Gastroesophageal sphincter (tissue), 3 donors: Measurements from ENCODE around the gene JAM3.

Source experiments
- EP300 ChIP-seq: sonication (generic); formaldehyde crosslinking; IDR thresholded peaks from one replicate; pipeline ENCODE4 v1.6.1; 2017; ENCODE audit warnings: antibody characterized with exemption, mild to moderate bottlenecking
- POLR2A ChIP-seq, 2 donors: fragments of 450-650 bp; IDR thresholded peaks; one replicate each; pipeline ENCODE4 v1.6.1; 2017; ENCODE audit warnings: antibody characterized with exemption in 2 of 2, mild to moderate bottlenecking in 2 of 2, moderate library complexity in 1 of 2
- POLR2AphosphoS5 ChIP-seq: sonication (generic); formaldehyde crosslinking; IDR thresholded peaks from one replicate; pipeline ENCODE4 v1.6.1; 2017; ENCODE audit warnings: antibody characterized with exemption
- TF ChIP-seq, protein P1 (sequence below), 4 experiments: fragments of 200-600 bp in 2 of 4; fragments of 450-650 bp in 2 of 4; sonication (generic) in 1 of 4; IDR thresholded peaks; one replicate each; pipeline ENCODE4 v1.5.1; 2017 to 2019; ENCODE audit warnings: antibody characterized with exemption in 4 of 4, mild to moderate bottlenecking in 2 of 4, moderate library complexity in 2 of 4

DNA sequence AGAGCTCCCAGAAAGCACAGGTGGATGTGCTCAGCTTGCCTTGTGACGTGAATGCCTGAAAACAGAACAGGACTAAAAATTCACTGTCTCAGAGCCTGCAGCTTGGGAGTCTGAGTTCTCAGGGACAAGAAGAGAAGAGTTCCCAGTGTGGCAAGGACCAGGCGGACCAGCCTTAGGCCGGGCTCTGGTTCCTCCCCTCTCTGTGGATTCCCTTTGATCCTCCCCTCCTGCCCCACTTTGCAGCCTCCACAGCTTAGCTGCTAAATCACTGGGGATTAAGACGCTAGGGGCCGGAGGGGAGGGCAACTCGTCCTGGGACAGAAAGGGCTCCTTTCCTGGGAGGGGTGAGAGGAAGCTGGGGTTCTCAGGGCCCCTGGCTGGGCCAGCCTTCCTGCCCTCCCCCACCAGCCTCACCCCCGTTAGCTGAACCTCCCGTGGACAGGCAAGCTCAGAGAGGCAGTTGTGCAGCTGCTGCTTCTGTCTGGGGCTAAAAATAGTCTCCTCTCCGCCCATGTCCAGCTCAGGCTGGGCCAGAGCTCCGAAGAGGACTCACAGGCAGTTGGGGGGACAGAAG, 29.9 kb upstream of the JAM3 start:
- TF ChIP-seq, protein P1, sequence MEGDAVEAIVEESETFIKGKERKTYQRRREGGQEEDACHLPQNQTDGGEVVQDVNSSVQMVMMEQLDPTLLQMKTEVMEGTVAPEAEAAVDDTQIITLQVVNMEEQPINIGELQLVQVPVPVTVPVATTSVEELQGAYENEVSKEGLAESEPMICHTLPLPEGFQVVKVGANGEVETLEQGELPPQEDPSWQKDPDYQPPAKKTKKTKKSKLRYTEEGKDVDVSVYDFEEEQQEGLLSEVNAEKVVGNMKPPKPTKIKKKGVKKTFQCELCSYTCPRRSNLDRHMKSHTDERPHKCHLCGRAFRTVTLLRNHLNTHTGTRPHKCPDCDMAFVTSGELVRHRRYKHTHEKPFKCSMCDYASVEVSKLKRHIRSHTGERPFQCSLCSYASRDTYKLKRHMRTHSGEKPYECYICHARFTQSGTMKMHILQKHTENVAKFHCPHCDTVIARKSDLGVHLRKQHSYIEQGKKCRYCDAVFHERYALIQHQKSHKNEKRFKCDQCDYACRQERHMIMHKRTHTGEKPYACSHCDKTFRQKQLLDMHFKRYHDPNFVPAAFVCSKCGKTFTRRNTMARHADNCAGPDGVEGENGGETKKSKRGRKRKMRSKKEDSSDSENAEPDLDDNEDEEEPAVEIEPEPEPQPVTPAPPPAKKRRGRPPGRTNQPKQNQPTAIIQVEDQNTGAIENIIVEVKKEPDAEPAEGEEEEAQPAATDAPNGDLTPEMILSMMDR (IDR thresholded peaks at IDR 0.05) = no peak
- no peak for TF ChIP-seq POLR2A (IDR thresholded peaks at IDR 0.05)
- no peak for TF ChIP-seq EP300
- TF ChIP-seq POLR2AphosphoS5 = no peak
